ENCODE data around the gene USH2A.

Gene USH2A

DNA sequence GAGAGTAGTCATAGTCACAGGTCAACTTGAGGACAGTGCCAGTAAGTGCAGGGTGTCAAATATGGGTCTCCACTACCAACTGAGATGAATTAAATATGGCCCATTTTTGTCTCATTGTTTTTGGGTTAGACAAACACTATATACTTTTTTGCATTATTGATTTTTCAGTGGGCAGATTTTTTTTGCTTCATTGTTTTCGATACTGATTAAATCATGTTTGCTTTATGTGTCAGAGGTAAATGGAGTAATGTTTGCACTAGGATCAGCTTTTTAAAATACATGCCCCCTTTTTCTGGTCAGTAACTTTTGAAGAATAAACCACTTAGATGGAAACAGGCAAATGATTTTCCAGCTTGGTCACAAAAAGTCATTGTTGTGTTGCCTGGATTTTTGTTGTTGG, 199.0 kb downstream of the USH2A start:
- DNase-seq (ENCODE audit: low spot score), result no peak
- TF ChIP-seq, protein P1, sequence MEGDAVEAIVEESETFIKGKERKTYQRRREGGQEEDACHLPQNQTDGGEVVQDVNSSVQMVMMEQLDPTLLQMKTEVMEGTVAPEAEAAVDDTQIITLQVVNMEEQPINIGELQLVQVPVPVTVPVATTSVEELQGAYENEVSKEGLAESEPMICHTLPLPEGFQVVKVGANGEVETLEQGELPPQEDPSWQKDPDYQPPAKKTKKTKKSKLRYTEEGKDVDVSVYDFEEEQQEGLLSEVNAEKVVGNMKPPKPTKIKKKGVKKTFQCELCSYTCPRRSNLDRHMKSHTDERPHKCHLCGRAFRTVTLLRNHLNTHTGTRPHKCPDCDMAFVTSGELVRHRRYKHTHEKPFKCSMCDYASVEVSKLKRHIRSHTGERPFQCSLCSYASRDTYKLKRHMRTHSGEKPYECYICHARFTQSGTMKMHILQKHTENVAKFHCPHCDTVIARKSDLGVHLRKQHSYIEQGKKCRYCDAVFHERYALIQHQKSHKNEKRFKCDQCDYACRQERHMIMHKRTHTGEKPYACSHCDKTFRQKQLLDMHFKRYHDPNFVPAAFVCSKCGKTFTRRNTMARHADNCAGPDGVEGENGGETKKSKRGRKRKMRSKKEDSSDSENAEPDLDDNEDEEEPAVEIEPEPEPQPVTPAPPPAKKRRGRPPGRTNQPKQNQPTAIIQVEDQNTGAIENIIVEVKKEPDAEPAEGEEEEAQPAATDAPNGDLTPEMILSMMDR (IDR thresholded peaks at IDR 0.05; ENCODE audit: extremely low read depth, insufficient read depth, missing control alignments), result no peak
- in situ Hi-C loops (cut with MboI; ENCODE audit: low pct_unique_long_range_greater_than_20kb, low sequenced_read_pairs, unreplicated experiment), result no loop called here

DNA sequence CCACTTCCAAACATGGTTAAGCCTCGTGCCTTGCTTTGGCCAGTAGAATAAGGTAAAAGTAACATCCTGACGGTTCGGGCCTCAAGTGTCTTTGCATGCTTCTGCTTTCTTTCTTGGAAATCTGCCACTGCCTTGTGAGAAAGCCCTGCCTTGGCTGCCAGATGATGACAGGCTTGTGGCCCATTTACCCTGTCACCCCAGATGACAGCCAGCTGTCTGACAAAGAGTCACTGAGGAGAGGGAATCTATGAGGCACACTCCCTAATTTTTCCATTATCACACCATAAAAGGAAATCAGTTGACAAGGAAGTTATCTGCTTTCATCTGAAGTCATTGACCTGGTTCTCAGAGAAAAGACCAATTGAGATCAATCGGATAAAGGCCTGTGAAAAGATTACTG, 199.8 kb downstream of the USH2A start:
- no peak for DNase-seq (ENCODE audit: low spot score)
- in situ Hi-C loops (cut with MboI; ENCODE audit: low pct_unique_long_range_greater_than_20kb, low sequenced_read_pairs, unreplicated experiment), result no loop called here
- TF ChIP-seq, protein P1 (IDR thresholded peaks at IDR 0.05; ENCODE audit: extremely low read depth, insufficient read depth, missing control alignments), result no peak

DNA sequence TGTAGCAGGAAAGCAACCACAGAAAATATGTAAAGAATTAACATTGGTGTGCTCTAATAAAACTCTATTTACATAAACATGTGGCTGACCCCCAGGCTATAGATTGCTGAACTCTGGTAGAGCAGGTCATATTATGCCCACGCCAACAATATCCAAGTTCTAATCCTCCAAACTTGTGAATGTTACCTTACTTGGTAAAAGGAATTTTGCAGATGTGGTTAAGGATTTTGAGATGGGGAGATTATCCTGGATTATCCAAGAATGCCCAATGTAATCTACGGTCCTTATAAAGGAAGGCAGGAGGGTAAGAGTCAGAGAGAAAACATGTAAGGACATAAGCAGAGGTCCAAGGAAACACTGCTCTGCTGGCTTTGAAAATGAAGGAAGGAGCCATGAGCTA, 201.0 kb downstream of the USH2A start:
- TF ChIP-seq, protein P1 (IDR thresholded peaks at IDR 0.05; ENCODE audit: extremely low read depth, insufficient read depth, missing control alignments), result no peak
- in situ Hi-C loops (cut with MboI; ENCODE audit: low pct_unique_long_range_greater_than_20kb, low sequenced_read_pairs, unreplicated experiment), result no loop called here
- DNase-seq (ENCODE audit: low spot score), result no peak

DNA sequence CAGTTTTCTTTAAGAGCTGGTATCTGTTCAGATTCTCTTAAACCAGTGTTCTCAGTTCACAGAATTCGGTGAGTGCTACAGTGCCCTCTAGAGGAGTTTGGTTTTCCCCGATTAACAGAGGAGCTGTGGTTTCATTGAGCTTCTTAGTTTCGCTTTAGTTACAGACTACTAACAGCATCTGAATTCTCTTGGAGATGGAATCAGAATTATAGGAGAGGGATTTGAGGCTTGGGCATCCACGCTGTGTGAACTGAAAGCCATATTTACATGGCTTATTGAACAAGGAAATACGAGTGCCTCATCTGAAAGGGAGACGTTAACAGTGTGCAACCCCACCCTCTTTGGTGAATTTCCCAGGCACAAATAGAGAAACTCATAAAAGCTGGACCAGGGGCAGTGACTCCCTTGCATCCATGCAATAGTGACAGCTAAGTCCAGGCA, 202.0 kb downstream of the USH2A start:
- DNase-seq (ENCODE audit: low spot score), result peak; percentile 39
- TF ChIP-seq, protein P1 (IDR thresholded peaks at IDR 0.05; ENCODE audit: extremely low read depth, insufficient read depth, missing control alignments), result peak; percentile 82
- in situ Hi-C loops (cut with MboI; ENCODE audit: low pct_unique_long_range_greater_than_20kb, low sequenced_read_pairs, unreplicated experiment), result no loop called here

DNA sequence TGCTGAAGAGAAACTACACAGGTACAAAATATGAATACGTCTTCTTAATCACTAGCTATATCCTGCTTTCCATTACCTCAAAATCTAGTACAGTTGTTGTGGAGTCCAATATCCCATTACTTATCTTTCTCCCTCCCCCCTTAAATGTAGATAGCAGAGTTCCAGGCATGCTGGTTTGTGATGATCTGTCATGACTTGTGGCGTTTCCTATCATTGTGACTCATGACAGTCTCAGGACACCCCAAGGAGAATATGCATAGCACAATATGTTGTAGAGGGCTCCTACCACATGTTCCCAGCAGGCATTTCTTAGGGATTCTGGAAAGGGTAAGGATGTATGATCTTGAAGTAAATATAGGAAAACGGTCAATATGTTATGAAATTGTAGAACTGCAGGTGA, 206.9 kb downstream of the USH2A start:
- DNase-seq (ENCODE audit: low spot score), result no peak
- TF ChIP-seq, protein P1 (IDR thresholded peaks at IDR 0.05; ENCODE audit: extremely low read depth, insufficient read depth, missing control alignments), result no peak
- in situ Hi-C loops (cut with MboI; ENCODE audit: low pct_unique_long_range_greater_than_20kb, low sequenced_read_pairs, unreplicated experiment), result no loop called here

DNA sequence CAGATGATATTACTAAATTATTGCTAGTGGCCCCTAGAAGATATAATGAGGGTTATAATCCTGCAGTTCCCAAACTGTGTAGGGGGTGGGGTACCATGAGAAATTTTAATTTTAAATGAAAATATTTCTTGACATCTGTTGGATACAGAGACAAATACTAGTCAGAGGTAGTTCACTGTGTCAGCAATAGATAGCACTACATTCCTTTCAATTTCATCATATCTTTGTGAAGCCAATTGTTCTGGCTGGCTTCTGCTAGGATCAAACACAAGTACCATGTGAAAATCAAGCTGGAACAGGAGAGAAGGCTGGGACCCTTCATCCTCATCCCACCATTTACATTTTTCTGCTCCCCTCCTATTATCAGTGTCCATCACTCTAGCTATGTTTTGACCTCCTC, 208.1 kb downstream of the USH2A start:
- no peak for DNase-seq (ENCODE audit: low spot score)
- in situ Hi-C loops (cut with MboI; ENCODE audit: low pct_unique_long_range_greater_than_20kb, low sequenced_read_pairs, unreplicated experiment), result no loop called here
- TF ChIP-seq, protein P1 (IDR thresholded peaks at IDR 0.05; ENCODE audit: extremely low read depth, insufficient read depth, missing control alignments), result no peak

DNA sequence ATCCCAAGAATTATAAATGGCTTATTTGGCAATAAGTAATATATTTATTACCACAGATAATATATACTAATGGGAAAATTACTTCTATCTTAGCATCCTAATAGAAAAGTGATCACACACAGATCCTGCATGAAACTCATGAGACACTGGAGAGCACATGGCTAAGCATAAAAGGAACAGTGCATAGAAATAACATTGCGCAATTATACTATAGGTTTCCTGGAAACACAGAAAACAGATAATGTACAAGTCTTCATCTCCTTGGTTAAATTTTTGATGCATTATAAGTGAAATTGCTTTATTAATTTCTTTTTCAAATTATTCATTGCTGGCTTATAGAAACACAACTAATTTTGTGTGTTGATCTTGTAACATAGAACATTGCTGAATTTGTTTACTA, 210.4 kb downstream of the USH2A start:
- TF ChIP-seq, protein P1 (IDR thresholded peaks at IDR 0.05; ENCODE audit: extremely low read depth, insufficient read depth, missing control alignments), result no peak
- in situ Hi-C loops (cut with MboI; ENCODE audit: low pct_unique_long_range_greater_than_20kb, low sequenced_read_pairs, unreplicated experiment), result no loop called here
- DNase-seq (ENCODE audit: low spot score), result no peak
